ENCODE data around the gene MAP3K12. TPM values are rescaled to one million over a fixed set of nuclear protein-coding genes. Genes with fewer than 3 reads are reported as not detected.
"Not testable (repeated sequence)": the region's sequence is repeated elsewhere in the genome, so short reads cannot be mapped to it uniquely, and the experiment has no call there.

Gene MAP3K12
- total and polyA plus RNA-seq, 7 donors: 1.9 to 3.1 (median 2.4) TPM

DNA sequence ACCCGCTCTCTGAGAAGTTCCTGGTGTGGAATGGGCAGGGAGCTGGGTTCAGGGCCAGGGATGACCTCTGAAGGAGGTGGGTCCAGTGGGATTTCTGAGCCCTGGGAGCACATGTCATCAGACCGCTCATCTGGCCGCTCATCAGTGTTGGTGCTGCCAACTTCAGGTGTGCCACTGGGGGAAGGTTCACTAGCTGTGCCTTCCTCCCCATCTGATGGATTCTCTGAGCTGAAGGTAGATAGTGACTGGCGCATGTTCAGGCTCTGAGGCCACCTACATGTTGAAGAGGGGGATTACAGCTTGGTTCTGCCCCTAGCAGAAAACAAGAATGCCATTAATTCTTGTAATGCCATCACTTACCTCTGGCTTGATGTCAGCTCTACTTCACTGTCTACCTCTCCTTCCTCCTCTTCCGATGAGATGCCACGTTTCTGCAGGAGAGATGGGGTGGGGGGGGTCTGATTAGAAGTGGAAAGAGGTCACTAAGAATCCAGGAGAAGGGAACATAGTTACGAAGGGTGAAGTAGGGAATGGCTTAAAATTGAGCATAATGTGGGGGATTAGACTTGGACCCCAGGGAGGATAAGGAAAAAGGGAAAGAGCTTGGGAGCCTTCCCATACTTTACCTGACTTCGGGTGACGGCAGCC lies 17.2 kb downstream of the MAP3K12 start:
- Histone ChIP-seq H3K4me3 (no peak overlapping the region), H3K4me1 (peaks cover 19% of the 10 kb centered on the region), H3K27me3 (ENCODE audit: insufficient read depth in 3 of 3, low read length in 2 of 3) (no peaks in the 10 kb centered on the region), H3K27ac (no peak overlapping the region), H3K36me3 (ENCODE audit: insufficient read depth in 1 of 2, low read depth in 1 of 2) (peaks cover under 1 to 91% of the 10 kb centered on the region in 2 donors), H3K9me3 (no peaks in the 10 kb centered on the region)
- intact Hi-C loops (cut with DNase I): no loop called here
- TF ChIP-seq, protein P1, sequence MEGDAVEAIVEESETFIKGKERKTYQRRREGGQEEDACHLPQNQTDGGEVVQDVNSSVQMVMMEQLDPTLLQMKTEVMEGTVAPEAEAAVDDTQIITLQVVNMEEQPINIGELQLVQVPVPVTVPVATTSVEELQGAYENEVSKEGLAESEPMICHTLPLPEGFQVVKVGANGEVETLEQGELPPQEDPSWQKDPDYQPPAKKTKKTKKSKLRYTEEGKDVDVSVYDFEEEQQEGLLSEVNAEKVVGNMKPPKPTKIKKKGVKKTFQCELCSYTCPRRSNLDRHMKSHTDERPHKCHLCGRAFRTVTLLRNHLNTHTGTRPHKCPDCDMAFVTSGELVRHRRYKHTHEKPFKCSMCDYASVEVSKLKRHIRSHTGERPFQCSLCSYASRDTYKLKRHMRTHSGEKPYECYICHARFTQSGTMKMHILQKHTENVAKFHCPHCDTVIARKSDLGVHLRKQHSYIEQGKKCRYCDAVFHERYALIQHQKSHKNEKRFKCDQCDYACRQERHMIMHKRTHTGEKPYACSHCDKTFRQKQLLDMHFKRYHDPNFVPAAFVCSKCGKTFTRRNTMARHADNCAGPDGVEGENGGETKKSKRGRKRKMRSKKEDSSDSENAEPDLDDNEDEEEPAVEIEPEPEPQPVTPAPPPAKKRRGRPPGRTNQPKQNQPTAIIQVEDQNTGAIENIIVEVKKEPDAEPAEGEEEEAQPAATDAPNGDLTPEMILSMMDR (IDR thresholded peaks at IDR 0.05): peak; percentile 10
- DNase-seq (no peak), ATAC-seq (peak in 2 of 4 donors; percentile 9 to 15)
- WGBS, 3 donors: 54 to 74% (median 58%) methylated on average over 8 to 9 of the region's 9 CpGs

DNA sequence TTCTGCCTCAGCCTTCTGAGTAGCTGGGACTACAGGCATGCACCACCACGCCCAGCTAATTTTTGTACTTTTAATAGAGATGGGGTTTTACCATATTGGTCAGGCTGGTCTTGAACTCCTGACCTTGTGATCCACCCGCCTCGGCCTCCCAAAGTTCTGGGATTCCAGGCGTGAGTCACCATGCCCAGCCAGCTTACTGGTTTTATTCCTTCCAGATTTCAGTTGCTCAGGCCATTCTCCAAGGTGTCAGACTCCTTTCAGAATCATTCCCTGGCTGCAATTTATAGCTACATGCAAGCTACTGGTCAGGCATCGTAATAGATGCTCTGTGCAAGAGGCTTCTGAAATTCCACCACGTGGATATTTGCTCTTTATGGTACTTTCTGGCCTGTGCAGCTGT lies 17.8 kb downstream of the MAP3K12 start:
- DNase-seq; H3K27me3 ChIP-seq (ENCODE audit: insufficient read depth in 3 of 3, low read length in 2 of 3); H3K4me3 ChIP-seq; ATAC-seq; intact Hi-C loops (cut with DNase I); H3K27ac ChIP-seq; H3K9me3 ChIP-seq: not testable (repeated sequence)
- Histone ChIP-seq H3K4me1 (peaks cover 19% of the 10 kb centered on the region), H3K36me3 (ENCODE audit: insufficient read depth in 1 of 2, low read depth in 1 of 2) (peaks cover 7 to 96% of the 10 kb centered on the region in 2 donors)
- WGBS, 3 donors: 35 to 60% (median 46%) methylated on average over 6 of the region's 6 CpGs

DNA sequence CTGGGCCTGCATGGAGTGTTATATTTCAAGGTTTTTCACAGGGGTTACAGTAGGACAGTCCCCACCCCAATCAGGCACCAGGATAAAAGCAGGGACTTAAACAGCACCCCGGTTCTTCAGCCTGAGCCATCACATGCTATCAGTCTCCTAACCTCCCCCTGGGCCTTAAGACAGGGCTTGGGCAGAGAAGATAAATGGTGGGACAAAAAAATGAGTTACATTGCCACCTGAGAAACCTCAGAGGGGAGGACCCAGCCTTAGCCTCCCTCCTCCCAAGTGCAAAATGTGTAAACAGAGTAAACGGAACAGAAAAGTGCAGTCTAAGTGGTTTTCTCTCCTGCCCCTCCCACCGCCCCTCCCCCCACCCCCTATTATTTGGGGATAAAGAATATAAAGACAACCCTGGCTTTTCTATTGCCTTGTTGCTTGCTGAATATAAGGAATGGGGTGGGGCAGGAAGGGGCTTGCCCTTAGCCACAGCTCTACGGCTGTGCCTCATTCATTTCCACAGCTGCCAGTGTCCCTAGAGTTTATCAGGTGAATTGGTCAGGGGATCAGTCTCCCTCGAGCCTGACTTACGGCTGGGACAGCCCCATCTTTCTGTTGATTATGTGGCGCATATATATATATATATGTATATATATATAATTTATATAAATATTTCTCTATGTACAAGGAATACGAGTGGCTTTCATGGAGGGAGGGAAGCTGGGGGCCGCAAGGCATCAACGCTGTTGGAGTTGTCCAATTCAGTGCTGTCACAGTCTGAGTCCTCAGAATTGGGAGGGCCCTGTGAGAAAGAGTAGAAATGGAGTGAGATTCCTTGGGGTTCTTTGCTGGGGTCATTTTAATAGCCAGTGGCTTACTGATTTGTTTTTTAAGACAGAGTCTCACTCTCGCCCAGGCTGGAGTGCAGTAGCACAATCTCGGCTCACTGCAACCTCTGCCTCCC lies 18.5 kb downstream of the MAP3K12 start:
- ATAC-seq: no peak
- no peaks in the 10 kb centered on the region for H3K9me3 ChIP-seq
- intact Hi-C loops (cut with DNase I): no loop called here
- peaks cover 20% of the 10 kb centered on the region for H3K4me1 ChIP-seq
- no peak overlapping the region for H3K4me3 ChIP-seq
- no peak overlapping the region for H3K27ac ChIP-seq
- no peaks in the 10 kb centered on the region for H3K27me3 ChIP-seq (ENCODE audit: insufficient read depth in 3 of 3, low read length in 2 of 3)
- TF ChIP-seq, protein P1 (IDR thresholded peaks at IDR 0.05): no peak
- 69 to 76% (median 70%) methylated on average over 12 of the region's 12 CpGs for WGBS, 3 donors
- H3K36me3 ChIP-seq (ENCODE audit: insufficient read depth in 1 of 2, low read depth in 1 of 2): peaks cover 10 to 97% of the 10 kb centered on the region in 2 donors
- DNase-seq: no peak

DNA sequence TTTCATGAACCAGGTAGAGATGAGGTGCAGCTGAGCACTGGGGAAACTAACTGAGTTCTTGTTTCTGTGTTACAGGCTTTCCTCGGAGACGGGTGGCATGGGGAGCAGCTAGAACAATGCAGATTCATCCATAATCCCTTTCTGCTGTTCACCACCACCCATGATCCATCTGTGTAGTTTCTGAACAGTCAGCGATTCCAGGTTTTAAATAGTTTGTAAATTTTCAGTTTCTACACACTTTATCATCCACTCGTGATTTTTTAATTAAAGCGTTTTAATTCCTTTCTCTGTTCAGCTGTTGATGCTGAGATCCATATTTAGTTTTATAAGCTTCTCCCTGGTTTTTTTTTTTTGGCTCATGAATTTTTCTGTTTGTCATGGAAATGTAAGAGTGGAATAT lies 19.9 kb downstream of the MAP3K12 start:
- Histone ChIP-seq H3K36me3 (ENCODE audit: insufficient read depth in 1 of 2, low read depth in 1 of 2) (peaks cover 16 to 98% of the 10 kb centered on the region in 2 donors), H3K9me3 (no peaks in the 10 kb centered on the region), H3K4me3 (no peak overlapping the region), H3K27me3 (ENCODE audit: insufficient read depth in 3 of 3, low read length in 2 of 3) (no peaks in the 10 kb centered on the region), H3K27ac (peak overlapping the region; percentile 62), H3K4me1 (peaks cover 33% of the 10 kb centered on the region)
- TF ChIP-seq, protein P1 (IDR thresholded peaks at IDR 0.05): no peak
- ATAC-seq (no peak), DNase-seq (no peak)
- intact Hi-C loops (cut with DNase I): no loop called here
- 62 to 78% (median 64%) methylated on average over 5 of the region's 5 CpGs for WGBS, 3 donors

DNA sequence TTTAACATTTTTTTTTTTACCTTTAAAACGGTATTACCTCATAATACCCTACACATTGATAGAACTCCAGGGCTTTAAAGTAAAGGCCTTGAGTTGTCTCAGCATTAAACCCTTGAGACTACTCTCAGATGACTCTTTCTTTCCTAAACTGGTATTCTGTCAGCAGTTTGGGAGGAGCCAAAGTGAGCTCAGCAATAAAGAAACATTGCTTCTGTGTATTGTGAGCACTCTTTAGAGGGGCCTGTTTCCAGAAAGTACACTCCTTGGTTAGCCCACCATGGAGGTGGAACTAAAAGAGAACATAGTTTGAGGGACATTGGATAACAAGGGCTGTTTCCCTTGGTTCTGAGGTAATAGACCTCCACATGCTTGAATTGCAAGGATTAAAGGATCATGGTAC lies 20.4 kb downstream of the MAP3K12 start:
- Histone ChIP-seq H3K36me3 (ENCODE audit: insufficient read depth in 1 of 2, low read depth in 1 of 2) (peaks cover 19 to 100% of the 10 kb centered on the region in 2 donors), H3K27me3 (ENCODE audit: insufficient read depth in 3 of 3, low read length in 2 of 3) (no peaks in the 10 kb centered on the region), H3K4me1 (peaks cover 38% of the 10 kb centered on the region), H3K9me3 (no peaks in the 10 kb centered on the region), H3K27ac (peak overlapping the region; percentile 62), H3K4me3 (no peak overlapping the region)
- no peak for DNase-seq
- TF ChIP-seq, protein P1 (IDR thresholded peaks at IDR 0.05): no peak
- ATAC-seq: no peak
- intact Hi-C loops (cut with DNase I): no loop called here
- 12 to 56% (median 34%) methylated on average over 1 of the region's 1 CpG for WGBS, 3 donors
